Natural killer cell (primary cell): ENCODE results near the gene RCCD1. TPM values are rescaled to one million over a fixed set of nuclear protein-coding genes. Genes with fewer than 3 reads are reported as not detected.

Experiments used
- ATAC-seq, 3 donors: fragments of 150-1000 bp in 2 of 3; fragments of 200-7000 bp in 1 of 3; cut with Tn5 transposase; 1 replicate in 1 of 3; 2 replicates in 2 of 3; pipeline ENCODE4 v1.10.0; 2021; ENCODE audit warnings: mild to moderate bottlenecking in 2 of 3, moderate library complexity in 2 of 3
- DNase-seq, 2 donors: peaks; one replicate each; pipeline versions ENCODE4 v3.0.0 to v3.0.0-alpha.2; 2013 to 2021; ENCODE audit warnings: mixed read lengths in 1 of 2
- H3K27ac ChIP-seq: one replicate; pipeline ENCODE4 v1.5.1; 2013; ENCODE audit warnings: mild to moderate bottlenecking, low read length
- H3K27me3 ChIP-seq: one replicate; pipeline ENCODE4 v1.6.1; 2013; ENCODE audit warnings: low read length; ENCODE audit not compliant: control insufficient read depth, insufficient read depth
- H3K36me3 ChIP-seq: one replicate; pipeline ENCODE4 v1.6.1; 2013; ENCODE audit warnings: low read length; ENCODE audit not compliant: control insufficient read depth, insufficient read depth
- H3K4me1 ChIP-seq: one replicate; pipeline ENCODE4 v1.6.1; 2013; ENCODE audit warnings: low read length; ENCODE audit not compliant: control insufficient read depth, insufficient read depth
- H3K4me3 ChIP-seq: one replicate; pipeline ENCODE4 v1.5.1; 2013; ENCODE audit warnings: low read length
- H3K9me3 ChIP-seq: one replicate; pipeline ENCODE4 v1.6.1; 2013; ENCODE audit warnings: low read length; ENCODE audit not compliant: control insufficient read depth, insufficient read depth
- H3K27ac Mint-ChIP-seq, 2 donors: one replicate each; pipeline ENCODE4 v1.8.0; 2022; ENCODE audit warnings: mild to moderate bottlenecking in 2 of 2, mixed read lengths in 2 of 2, moderate library complexity in 1 of 2
- H3K27me3 Mint-ChIP-seq, 2 donors: one replicate each; pipeline ENCODE4 v1.8.0; 2022; ENCODE audit warnings: low read depth in 2 of 2, mixed read lengths in 2 of 2
- H3K36me3 Mint-ChIP-seq: one replicate; pipeline ENCODE4 v1.8.0; 2022; ENCODE audit warnings: mixed read lengths
- H3K4me1 Mint-ChIP-seq, 2 donors: one replicate each; pipeline ENCODE4 v1.8.0; 2022; ENCODE audit warnings: mixed read lengths in 2 of 2
- H3K4me3 Mint-ChIP-seq: one replicate; pipeline ENCODE4 v1.8.0; 2022; ENCODE audit warnings: mild to moderate bottlenecking, moderate library complexity, mixed read lengths
- H3K9me3 Mint-ChIP-seq, 2 donors: one replicate each; pipeline ENCODE4 v1.8.0; 2022; ENCODE audit warnings: mixed read lengths in 2 of 2
- WGBS: methylation state at CpG from one replicate; pipeline ENCODE4 v1.1.7; 2013; ENCODE audit warnings: missing lambda C conversion rate; ENCODE audit not compliant: insufficient coverage; 5-methylcytosine and 5-hydroxymethylcytosine counted together
- intact Hi-C: fragments of 100-400 bp; cut with micrococcal nuclease; formaldehyde crosslinking; loops from one replicate; pipeline ENCODE4 v1.14.2; 2022
- total RNA-seq, 4 donors: library from RNA; stranded (reverse); fragments of 120-200 nt in 1 of 4; gene quantifications; one replicate each; pipeline versions ENCODE4 v1.2.3 to v1.2.4, GENCODE V29; 2013 to 2022
- TF ChIP-seq, protein P1 (sequence below): fragments of 200-600 bp; IDR thresholded peaks from one replicate; pipeline ENCODE4 v1.8.0; 2022; ENCODE audit warnings: antibody characterized with exemption

The RCCD1 gene
- total RNA-seq, 3 donors from 2014 or later (not counting 1 experiment from before 2014, with no cell fraction given), result 4.2 to 5.4 (median 5.1) TPM

DNA sequence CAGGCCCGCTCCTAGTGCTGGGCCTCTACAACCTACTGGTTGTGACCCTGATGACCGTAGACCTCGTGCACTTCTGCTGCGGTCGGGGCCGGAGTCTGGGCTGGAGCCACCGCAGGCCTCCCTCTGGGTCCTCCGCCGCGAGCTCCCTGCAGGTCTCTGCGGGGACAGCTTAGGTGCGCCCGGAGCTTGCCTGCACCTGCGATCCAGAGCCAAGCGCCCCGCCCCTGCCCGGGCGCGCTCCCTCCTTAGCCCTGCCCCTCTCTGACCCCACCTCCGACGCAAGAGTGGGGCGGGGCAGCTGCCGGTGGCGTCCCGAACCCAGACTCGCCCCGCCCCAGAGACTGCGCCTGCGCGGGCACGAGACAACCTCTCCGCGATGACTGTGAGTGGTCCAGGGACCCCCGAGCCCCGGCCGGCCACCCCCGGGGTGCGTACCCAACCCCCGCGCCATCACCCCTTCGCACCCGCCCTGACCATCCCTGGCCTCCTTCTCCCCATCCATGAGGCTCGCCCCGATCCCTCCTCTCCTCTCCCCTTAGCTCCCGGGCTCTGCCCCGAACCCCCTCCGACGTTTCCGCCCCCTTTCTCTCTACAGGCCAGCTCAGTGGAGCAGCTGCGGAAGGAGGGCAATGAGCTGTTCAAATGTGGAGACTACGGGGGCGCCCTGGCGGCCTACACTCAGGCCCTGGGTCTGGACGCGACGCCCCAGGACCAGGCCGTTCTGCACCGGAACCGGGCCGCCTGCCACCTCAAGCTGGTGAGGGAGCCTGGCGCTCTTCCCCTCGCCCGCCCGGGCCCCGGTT, 19.5 kb upstream of the RCCD1 start, which contains the start of gene UNC45A:
TSS of gene UNC45A (plus strand) at position 337 of the 803 bp plus-strand sequence. CDS start at position 377, 40 bp downstream.
- intact Hi-C loops, result loop anchor here (2.0 kb wide), 3 partner anchors 20 to 286 kb away; partner anchors contain the start of genes BLM and RCCD1
- Histone ChIP-seq H3K4me1 (peaks cover 50% of the 10 kb centered on the region), H3K36me3 (peaks cover 11% of the 10 kb centered on the region), H3K27me3 (no peaks in the 10 kb centered on the region), H3K9me3 (no peaks in the 10 kb centered on the region), H3K4me3 (peak within 1 kb of the TSS; percentile 67), H3K27ac (peak within 1 kb of the TSS; percentile 69)
- TF ChIP-seq, protein P1, sequence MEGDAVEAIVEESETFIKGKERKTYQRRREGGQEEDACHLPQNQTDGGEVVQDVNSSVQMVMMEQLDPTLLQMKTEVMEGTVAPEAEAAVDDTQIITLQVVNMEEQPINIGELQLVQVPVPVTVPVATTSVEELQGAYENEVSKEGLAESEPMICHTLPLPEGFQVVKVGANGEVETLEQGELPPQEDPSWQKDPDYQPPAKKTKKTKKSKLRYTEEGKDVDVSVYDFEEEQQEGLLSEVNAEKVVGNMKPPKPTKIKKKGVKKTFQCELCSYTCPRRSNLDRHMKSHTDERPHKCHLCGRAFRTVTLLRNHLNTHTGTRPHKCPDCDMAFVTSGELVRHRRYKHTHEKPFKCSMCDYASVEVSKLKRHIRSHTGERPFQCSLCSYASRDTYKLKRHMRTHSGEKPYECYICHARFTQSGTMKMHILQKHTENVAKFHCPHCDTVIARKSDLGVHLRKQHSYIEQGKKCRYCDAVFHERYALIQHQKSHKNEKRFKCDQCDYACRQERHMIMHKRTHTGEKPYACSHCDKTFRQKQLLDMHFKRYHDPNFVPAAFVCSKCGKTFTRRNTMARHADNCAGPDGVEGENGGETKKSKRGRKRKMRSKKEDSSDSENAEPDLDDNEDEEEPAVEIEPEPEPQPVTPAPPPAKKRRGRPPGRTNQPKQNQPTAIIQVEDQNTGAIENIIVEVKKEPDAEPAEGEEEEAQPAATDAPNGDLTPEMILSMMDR, result no peak
- Mint-ChIP-seq H3K4me1 (peaks cover 45 to 53% of the 10 kb centered on the region in 2 donors), H3K27me3 (no peaks in the 10 kb centered on the region), H3K27ac (peak within 1 kb of the TSS; percentile 89 to 91), H3K9me3 (no peaks in the 10 kb centered on the region), H3K4me3 (peak within 1 kb of the TSS; percentile 93), H3K36me3 (no peaks in the 10 kb centered on the region)
- peak; percentile 66 to 86 (median 75) for ATAC-seq
- peak; percentile 87 to 97 for DNase-seq
- under 1% methylated on average over 65 of the region's 65 CpGs for whole genome bisulfite sequencing

DNA sequence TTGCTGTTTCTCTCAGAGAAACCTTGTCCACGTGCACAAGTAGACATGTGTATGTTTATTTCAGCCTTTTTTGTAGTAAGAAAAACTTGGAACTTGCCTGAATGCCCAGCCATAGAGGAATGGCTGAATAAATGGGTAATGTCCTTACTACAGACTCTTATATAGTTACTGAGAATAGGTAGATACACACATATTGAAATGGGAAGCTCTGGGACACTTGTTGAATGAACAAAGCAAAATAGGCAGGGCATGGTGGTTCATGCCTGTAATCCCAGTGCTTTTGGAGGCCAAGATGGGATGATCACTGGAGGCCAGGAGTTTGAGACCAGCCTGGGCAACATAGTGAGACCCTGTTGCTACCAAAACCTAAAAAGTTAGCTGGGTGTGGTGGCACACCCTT, 17.9 kb upstream of the RCCD1 start:
- 100% methylated on average over 1 of the region's 1 CpG for WGBS

DNA sequence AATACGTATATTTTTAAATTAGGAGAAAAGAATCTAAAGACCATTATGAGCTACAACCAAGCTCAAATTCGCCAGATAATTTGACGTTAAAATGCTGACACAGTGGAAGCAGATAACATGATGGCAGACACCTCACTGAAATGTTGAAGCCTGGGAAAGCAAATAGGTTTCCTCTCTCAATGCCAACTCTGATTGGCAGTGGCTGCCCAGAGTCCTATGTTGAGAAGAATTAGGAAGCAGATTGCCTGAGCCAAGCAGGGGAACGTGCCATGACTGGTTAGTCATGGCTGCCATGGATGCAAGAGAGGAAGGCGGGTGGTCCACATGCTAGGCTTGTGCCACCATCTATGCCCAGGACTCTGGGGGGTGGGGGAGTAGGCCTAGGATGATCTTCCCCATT, 16.4 kb upstream of the RCCD1 start:
- H3K4me1 ChIP-seq, result peaks cover 25% of the 10 kb centered on the region
- DNase-seq (no peak), ATAC-seq (no peak)
- Mint-ChIP-seq H3K36me3 (no peaks in the 10 kb centered on the region), H3K27me3 (no peaks in the 10 kb centered on the region), H3K9me3 (no peaks in the 10 kb centered on the region), H3K27ac (no peak overlapping the region), H3K4me1 (peaks cover 23 to 31% of the 10 kb centered on the region in 2 donors), H3K4me3 (no peak overlapping the region)
- TF ChIP-seq, protein P1, result no peak
- H3K4me3 ChIP-seq, result no peak overlapping the region
- 98% methylated on average over 5 of the region's 5 CpGs for WGBS
- H3K9me3 ChIP-seq, result no peaks in the 10 kb centered on the region
- H3K36me3 ChIP-seq, result peaks cover 38% of the 10 kb centered on the region
- H3K27me3 ChIP-seq, result no peaks in the 10 kb centered on the region
- intact Hi-C loops, result no loop called here
- H3K27ac ChIP-seq, result no peak overlapping the region

More for the DNA sequence above, 17.9 kb upstream of the RCCD1 start:
- H3K4me3 ChIP-seq, result no peak overlapping the region
- H3K4me1 Mint-ChIP-seq, result peaks cover 28 to 37% of the 10 kb centered on the region in 2 donors
- intact Hi-C loops, result no loop called here
- DNase-seq (no peak), ATAC-seq (no peak)
- no peaks in the 10 kb centered on the region for H3K36me3 Mint-ChIP-seq
- H3K36me3 ChIP-seq, result peaks cover 24% of the 10 kb centered on the region
- H3K4me3 Mint-ChIP-seq, result peak overlapping the region; percentile 93
- H3K27ac Mint-ChIP-seq, result peak overlapping the region; percentile 89 to 91
- peaks cover 34% of the 10 kb centered on the region for H3K4me1 ChIP-seq
- H3K9me3 ChIP-seq, result no peaks in the 10 kb centered on the region
- H3K27me3 Mint-ChIP-seq, result no peaks in the 10 kb centered on the region
- TF ChIP-seq, protein P1, result no peak
- no peaks in the 10 kb centered on the region for H3K9me3 Mint-ChIP-seq
- H3K27me3 ChIP-seq, result no peaks in the 10 kb centered on the region
- H3K27ac ChIP-seq, result no peak overlapping the region
